ENCODE measurements around the gene ELF5.

- no peak for TF ChIP-seq CTCF (IDR thresholded peaks at IDR 0.05; ENCODE audit: borderline replicate concordance, extremely low read depth, low read length, poor library complexity, severe bottlenecking)
- TF ChIP-seq EZH2 (IDR thresholded peaks at IDR 0.05; ENCODE audit: borderline replicate concordance, low read depth, low read length, severe bottlenecking), result no peak
Measured at GRCh38 chr11:34451053-34451452, 62.5 kb downstream of the ELF5 start.
